ENCODE data around the gene UACA.

UACA gene

DNA sequence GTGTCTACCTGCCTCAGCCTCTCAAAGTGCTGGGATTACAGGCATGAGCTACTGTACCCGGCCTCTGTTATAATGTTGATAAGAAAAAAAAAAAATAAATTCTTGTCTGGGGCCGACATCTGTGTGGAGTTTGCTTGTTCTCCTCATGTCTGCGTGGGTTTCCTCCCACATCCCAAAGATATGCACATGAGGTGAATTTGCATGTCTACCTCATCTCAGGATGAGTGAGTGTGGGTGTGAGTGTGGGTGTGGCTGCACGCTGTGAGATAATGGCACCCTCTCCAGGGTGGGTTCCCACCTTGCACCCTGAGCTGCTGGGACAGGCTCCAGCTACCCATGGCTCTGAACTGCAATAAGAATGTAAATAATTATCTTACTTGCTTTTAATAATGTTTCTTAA lies 25.9 kb upstream of the UACA start:
- TF ChIP-seq, protein P1, sequence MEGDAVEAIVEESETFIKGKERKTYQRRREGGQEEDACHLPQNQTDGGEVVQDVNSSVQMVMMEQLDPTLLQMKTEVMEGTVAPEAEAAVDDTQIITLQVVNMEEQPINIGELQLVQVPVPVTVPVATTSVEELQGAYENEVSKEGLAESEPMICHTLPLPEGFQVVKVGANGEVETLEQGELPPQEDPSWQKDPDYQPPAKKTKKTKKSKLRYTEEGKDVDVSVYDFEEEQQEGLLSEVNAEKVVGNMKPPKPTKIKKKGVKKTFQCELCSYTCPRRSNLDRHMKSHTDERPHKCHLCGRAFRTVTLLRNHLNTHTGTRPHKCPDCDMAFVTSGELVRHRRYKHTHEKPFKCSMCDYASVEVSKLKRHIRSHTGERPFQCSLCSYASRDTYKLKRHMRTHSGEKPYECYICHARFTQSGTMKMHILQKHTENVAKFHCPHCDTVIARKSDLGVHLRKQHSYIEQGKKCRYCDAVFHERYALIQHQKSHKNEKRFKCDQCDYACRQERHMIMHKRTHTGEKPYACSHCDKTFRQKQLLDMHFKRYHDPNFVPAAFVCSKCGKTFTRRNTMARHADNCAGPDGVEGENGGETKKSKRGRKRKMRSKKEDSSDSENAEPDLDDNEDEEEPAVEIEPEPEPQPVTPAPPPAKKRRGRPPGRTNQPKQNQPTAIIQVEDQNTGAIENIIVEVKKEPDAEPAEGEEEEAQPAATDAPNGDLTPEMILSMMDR (IDR thresholded peaks at IDR 0.05; ENCODE audit: insufficient read depth, low read length, poor library complexity, severe bottlenecking), result no peak
- no peak overlapping the region for H3K4me3 ChIP-seq (replicated peaks; ENCODE audit: low read depth, low read length)
- no peak for DNase-seq (ENCODE audit: extremely low read depth, insufficient read length)
- H3K36me3 ChIP-seq (ENCODE audit: control insufficient read depth, insufficient read depth, low read length), result no peaks in the 10 kb centered on the region
- H3K27me3 ChIP-seq (replicated peaks; ENCODE audit: control insufficient read depth, insufficient read depth, low read length), result peaks cover 1% of the 10 kb centered on the region; the same call in 1 of the 2 replicates

DNA sequence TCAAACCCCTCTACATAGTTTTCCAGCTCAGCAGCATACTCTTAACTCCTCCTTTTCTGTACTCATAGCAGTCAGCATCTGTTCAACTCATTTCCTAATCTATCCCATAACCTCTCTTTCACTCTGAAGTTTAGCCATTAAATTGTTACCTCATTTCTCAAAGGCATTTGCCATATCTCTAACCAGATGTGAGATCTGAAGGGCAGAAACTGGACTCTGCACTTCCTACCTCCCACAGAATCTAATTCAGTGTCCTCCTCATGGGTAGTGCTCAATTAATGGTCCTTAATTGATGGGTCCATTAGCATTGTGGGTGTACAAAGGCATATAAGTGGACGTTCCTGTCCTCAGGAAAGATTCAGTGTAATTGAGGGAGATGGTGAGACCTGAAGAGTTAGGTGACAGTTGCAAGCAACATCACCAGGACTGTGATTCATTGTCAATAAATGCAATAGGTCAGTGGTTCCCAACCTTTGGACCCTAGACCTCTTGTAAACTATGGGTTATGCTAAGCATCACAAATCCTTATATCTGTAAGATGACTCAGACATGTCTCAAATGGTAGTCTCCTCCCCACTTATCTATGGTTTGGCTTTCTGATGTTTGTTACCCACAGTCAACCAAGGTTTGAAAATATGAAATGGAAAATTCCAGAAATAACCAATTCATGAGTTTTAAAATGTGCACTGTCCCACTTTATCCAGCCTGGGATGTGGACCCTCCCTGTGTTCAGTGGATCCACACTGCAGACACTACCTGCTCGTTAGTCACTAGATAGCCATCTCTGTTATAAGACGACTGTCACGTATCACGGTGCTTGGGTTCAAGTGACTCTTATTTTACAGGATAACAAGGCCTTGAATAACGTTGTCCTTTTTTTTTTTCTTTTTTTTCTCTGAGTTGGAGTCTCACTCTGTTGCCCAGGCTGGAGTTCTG lies 25.0 kb upstream of the UACA start:
- H3K27me3 ChIP-seq (replicated peaks; ENCODE audit: control insufficient read depth, insufficient read depth, low read length), result peaks cover 1% of the 10 kb centered on the region
- no peak overlapping the region for H3K4me3 ChIP-seq (replicated peaks; ENCODE audit: low read depth, low read length)
- H3K36me3 ChIP-seq (ENCODE audit: control insufficient read depth, insufficient read depth, low read length), result no peaks in the 10 kb centered on the region
- TF ChIP-seq, protein P1 (IDR thresholded peaks at IDR 0.05; ENCODE audit: insufficient read depth, low read length, poor library complexity, severe bottlenecking), result no peak
- no peak for DNase-seq (ENCODE audit: extremely low read depth, insufficient read length)

DNA sequence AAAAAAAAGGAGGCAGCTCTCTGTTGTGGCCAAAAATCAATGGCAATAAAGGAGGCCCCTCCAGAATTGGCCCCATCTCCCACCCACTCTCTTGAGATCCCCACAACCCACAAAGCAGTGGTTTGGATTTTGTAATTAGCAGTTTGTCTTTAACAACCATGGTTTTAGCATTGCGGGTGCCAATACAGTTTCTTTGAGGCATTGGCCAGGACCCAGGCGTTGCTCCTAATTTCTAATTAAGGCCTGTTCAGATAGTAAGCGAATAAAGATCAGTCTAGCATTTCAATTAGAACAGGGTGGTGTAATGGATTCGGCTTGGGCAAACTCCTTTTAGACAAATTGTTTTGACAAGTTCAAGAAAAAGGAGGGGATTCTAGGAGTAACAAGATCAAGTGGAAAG lies 23.6 kb upstream of the UACA start:
- Histone ChIP-seq H3K27me3 (replicated peaks; ENCODE audit: control insufficient read depth, insufficient read depth, low read length) (peaks cover 1% of the 10 kb centered on the region), H3K36me3 (ENCODE audit: control insufficient read depth, insufficient read depth, low read length) (no peaks in the 10 kb centered on the region), H3K4me3 (replicated peaks; ENCODE audit: low read depth, low read length) (no peak overlapping the region)
- no peak for DNase-seq (ENCODE audit: extremely low read depth, insufficient read length)
- TF ChIP-seq, protein P1 (IDR thresholded peaks at IDR 0.05; ENCODE audit: insufficient read depth, low read length, poor library complexity, severe bottlenecking), result no peak

DNA sequence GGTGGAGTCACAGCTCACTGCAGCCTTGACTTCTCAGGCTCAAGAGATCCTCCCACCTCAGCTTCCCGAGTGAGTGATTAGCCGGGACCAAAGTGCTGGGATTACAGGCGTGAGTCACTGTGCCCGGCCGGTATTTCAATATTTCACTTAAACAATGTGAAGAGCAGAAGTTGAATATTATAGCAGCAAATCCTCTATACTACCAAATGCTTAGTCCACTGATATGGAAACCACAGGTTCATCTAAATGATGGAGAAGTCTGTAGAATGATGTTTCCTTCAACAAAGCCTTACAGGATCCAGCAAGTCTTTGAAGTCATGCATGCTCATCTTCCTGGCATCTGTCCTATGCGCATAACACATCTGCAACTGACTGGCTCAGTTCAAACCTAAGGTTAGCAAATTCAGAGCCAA lies 20.3 kb upstream of the UACA start:
- DNase-seq (ENCODE audit: extremely low read depth, insufficient read length), result no peak
- TF ChIP-seq, protein P1 (IDR thresholded peaks at IDR 0.05; ENCODE audit: insufficient read depth, low read length, poor library complexity, severe bottlenecking), result no peak
- Histone ChIP-seq H3K36me3 (ENCODE audit: control insufficient read depth, insufficient read depth, low read length) (no peaks in the 10 kb centered on the region), H3K4me3 (replicated peaks; ENCODE audit: low read depth, low read length) (no peak overlapping the region), H3K27me3 (replicated peaks; ENCODE audit: control insufficient read depth, insufficient read depth, low read length) (peaks cover 1% of the 10 kb centered on the region)

DNA sequence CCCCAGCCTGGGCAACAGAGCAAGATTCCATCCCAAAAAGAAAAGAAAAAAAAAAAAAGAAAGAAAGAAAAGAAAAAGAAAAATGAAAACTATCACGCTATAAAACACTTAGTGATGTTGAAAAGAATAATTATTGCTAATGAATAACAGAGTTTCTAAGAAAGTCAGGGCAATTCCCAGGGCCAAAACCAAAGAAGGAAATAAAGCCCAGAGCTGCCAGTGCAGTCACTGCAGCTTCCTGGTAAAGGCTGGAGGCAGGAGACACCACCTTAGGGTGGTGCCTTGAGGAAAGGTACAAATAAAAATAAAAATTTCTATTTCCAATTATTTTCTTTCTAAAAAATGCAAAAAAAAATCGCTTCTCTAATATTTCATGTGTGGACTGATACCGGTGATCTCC lies 19.7 kb upstream of the UACA start:
- Histone ChIP-seq H3K27me3 (replicated peaks; ENCODE audit: control insufficient read depth, insufficient read depth, low read length) (peaks cover 1% of the 10 kb centered on the region), H3K36me3 (ENCODE audit: control insufficient read depth, insufficient read depth, low read length) (no peaks in the 10 kb centered on the region), H3K4me3 (replicated peaks; ENCODE audit: low read depth, low read length) (no peak overlapping the region)
- TF ChIP-seq, protein P1 (IDR thresholded peaks at IDR 0.05; ENCODE audit: insufficient read depth, low read length, poor library complexity, severe bottlenecking), result no peak
- no peak for DNase-seq (ENCODE audit: extremely low read depth, insufficient read length)

Measured in GM06990 (cell line).